Measurements from ENCODE around the gene SCCPDH. TPM values are rescaled to one million over a fixed set of nuclear protein-coding genes. Genes with fewer than 3 reads are reported as not detected.

Gene SCCPDH
- total RNA-seq, 1 experiment from 2014 or later = 26.1 TPM

DNA sequence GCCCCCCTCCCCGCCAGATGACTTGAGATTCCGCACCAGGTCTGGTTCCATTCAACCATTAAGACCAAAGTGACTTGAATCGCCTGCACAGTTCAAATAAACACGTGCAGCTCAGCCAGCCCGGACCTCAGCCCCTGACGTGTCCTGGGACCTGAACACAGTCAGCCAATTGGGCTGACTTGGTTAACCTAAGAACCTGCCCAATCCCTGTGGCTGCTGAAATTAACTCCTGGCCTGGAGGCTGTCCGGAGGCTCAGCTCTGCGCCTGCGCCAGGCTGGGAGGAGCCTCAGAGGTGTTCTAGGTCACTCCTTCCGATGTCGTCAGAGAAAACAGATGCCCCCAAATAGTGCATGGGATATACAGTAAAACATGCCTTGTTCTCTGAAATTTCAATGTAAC is 73.4 kb downstream of the SCCPDH start:
- POLR2A ChIA-PET = no interaction called here
- BruUV-seq (replicated peaks) = no TSS peak
- Histone ChIP-seq H3K9me3 (no peaks in the 10 kb centered on the region), H3K36me3 (ENCODE audit: control insufficient read depth, insufficient read depth, low read length) (no peaks in the 10 kb centered on the region), H3K4me1 (peaks cover 7% of the 10 kb centered on the region), H3K27me3 (replicated peaks; ENCODE audit: control insufficient read depth, insufficient read depth, low read length) (no peaks in the 10 kb centered on the region), H3K4me3 (ENCODE audit: low read depth, low read length) (no peak overlapping the region)
- Mint-ChIP-seq H3K27me3 (ENCODE audit: insufficient read depth, unreplicated experiment) (no peaks in the 10 kb centered on the region), H3K27ac (ENCODE audit: unreplicated experiment) (no peak overlapping the region), H3K9me3 (ENCODE audit: unreplicated experiment) (no peaks in the 10 kb centered on the region), H3K4me3 (ENCODE audit: unreplicated experiment) (no peak overlapping the region), H3K36me3 (ENCODE audit: insufficient read depth, unreplicated experiment) (peaks cover 5% of the 10 kb centered on the region), H3K4me1 (ENCODE audit: low read depth, unreplicated experiment) (peaks cover 7% of the 10 kb centered on the region)
- intact Hi-C loops (cut with micrococcal nuclease; ENCODE audit: unreplicated experiment) = no loop called here
- CTCF ChIA-PET = no interaction called here
- no peak for DNase-seq
- TF ChIP-seq, protein P1, sequence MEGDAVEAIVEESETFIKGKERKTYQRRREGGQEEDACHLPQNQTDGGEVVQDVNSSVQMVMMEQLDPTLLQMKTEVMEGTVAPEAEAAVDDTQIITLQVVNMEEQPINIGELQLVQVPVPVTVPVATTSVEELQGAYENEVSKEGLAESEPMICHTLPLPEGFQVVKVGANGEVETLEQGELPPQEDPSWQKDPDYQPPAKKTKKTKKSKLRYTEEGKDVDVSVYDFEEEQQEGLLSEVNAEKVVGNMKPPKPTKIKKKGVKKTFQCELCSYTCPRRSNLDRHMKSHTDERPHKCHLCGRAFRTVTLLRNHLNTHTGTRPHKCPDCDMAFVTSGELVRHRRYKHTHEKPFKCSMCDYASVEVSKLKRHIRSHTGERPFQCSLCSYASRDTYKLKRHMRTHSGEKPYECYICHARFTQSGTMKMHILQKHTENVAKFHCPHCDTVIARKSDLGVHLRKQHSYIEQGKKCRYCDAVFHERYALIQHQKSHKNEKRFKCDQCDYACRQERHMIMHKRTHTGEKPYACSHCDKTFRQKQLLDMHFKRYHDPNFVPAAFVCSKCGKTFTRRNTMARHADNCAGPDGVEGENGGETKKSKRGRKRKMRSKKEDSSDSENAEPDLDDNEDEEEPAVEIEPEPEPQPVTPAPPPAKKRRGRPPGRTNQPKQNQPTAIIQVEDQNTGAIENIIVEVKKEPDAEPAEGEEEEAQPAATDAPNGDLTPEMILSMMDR (IDR thresholded peaks at IDR 0.05; ENCODE audit: insufficient read depth in 1 of 2, low read depth in 1 of 2, low read length in 1 of 2, severe bottlenecking in 1 of 2, unreplicated experiment in 1 of 2) = no peak

DNA sequence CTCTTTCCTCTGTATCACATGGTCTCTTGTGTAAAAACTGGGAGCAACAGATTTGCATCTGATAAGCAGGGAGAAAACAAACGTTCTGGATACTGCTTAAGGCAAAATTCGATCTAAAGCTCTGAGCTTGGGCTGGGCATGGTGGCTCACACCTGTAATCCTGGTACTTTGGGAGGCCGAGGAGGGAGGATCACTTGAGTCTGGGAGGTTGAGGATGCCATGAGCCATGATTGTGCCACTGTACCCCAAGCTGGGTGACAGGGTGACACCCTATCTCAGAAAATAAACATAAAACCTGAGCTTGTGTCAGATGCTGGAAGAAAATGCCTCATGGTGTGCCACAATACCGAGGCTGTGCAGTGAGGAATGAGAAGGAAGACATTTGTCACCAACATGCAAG is 73.9 kb downstream of the SCCPDH start:
- Mint-ChIP-seq H3K27me3 (ENCODE audit: insufficient read depth, unreplicated experiment) (no peaks in the 10 kb centered on the region), H3K4me3 (ENCODE audit: unreplicated experiment) (no peak overlapping the region), H3K4me1 (ENCODE audit: low read depth, unreplicated experiment) (peaks cover 4% of the 10 kb centered on the region), H3K27ac (ENCODE audit: unreplicated experiment) (no peak overlapping the region), H3K36me3 (ENCODE audit: insufficient read depth, unreplicated experiment) (peaks cover 5% of the 10 kb centered on the region), H3K9me3 (ENCODE audit: unreplicated experiment) (no peaks in the 10 kb centered on the region)
- H3K4me1 ChIP-seq = peaks cover 7% of the 10 kb centered on the region
- TF ChIP-seq, protein P1 (IDR thresholded peaks at IDR 0.05; ENCODE audit: insufficient read depth in 1 of 2, low read depth in 1 of 2, low read length in 1 of 2, severe bottlenecking in 1 of 2, unreplicated experiment in 1 of 2) = no peak
- CTCF ChIA-PET = no interaction called here
- BruUV-seq (replicated peaks) = no TSS peak
- H3K36me3 ChIP-seq (ENCODE audit: control insufficient read depth, insufficient read depth, low read length) = no peaks in the 10 kb centered on the region
- POLR2A ChIA-PET = no interaction called here
- DNase-seq = no peak
- intact Hi-C loops (cut with micrococcal nuclease; ENCODE audit: unreplicated experiment) = no loop called here
- peaks cover under 1% of the 10 kb centered on the region; the same call in 1 of the 2 replicates for H3K9me3 ChIP-seq
- H3K27me3 ChIP-seq (replicated peaks; ENCODE audit: control insufficient read depth, insufficient read depth, low read length) = no peaks in the 10 kb centered on the region
- H3K4me3 ChIP-seq (ENCODE audit: low read depth, low read length) = no peak overlapping the region

DNA sequence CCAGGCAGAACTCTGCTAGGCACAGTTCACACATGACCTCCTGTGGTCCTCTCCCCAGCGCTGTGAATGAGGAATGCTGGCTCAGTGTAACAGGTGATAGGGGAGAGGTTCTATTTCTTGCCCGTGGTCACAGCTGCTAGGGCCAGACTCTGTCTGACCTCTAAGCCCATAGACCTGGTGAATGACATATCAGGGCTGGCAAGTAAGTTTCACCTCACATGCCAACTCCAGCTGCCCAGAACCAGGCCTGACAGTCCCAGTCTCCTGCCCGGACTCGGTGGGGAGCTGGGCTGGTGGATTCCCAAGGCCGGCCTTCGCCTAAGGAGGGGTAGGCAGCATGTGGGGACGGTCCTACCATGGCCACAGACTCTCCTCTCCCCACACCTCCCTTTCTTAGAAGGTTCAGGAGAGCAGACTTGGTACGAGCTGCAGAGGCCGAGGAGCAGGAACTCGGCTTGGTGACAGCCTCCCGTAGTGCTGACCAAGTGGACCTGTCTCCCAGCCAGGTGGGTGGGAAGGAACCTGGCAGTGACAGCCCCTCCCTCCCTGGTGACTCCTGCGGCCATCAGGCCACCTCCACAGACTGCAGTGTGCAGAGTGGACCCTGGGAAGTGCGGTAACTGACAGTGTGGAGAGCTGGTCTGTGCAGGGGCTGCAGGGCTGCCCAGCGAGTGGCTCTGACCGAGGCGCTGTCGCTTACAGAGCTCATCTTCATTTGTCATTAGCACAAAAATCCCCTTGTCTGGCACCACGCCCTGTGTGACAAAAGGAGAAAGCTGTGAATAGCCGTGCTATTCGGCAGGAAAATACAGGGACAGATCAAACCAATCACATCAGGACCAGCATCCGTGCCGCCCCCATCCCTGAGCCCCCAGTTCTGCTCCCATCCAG is 74.6 kb downstream of the SCCPDH start:
- DNase-seq = no peak
- Histone ChIP-seq H3K4me1 (peaks cover 7% of the 10 kb centered on the region), H3K9me3 (peaks cover 5% of the 10 kb centered on the region; the same call in 1 of the 2 replicates), H3K4me3 (ENCODE audit: low read depth, low read length) (no peak overlapping the region), H3K27me3 (replicated peaks; ENCODE audit: control insufficient read depth, insufficient read depth, low read length) (no peaks in the 10 kb centered on the region), H3K36me3 (ENCODE audit: control insufficient read depth, insufficient read depth, low read length) (no peaks in the 10 kb centered on the region)
- ChIA-PET CTCF (no interaction called here), POLR2A (no interaction called here)
- no peaks in the 10 kb centered on the region for H3K4me1 Mint-ChIP-seq (ENCODE audit: low read depth, unreplicated experiment)
- H3K4me3 Mint-ChIP-seq (ENCODE audit: unreplicated experiment) = no peak overlapping the region
- TF ChIP-seq, protein P1 (IDR thresholded peaks at IDR 0.05; ENCODE audit: insufficient read depth in 1 of 2, low read depth in 1 of 2, low read length in 1 of 2, severe bottlenecking in 1 of 2, unreplicated experiment in 1 of 2) = no peak
- H3K27ac Mint-ChIP-seq (ENCODE audit: unreplicated experiment) = no peak overlapping the region
- peaks cover 5% of the 10 kb centered on the region for H3K36me3 Mint-ChIP-seq (ENCODE audit: insufficient read depth, unreplicated experiment)
- H3K27me3 Mint-ChIP-seq (ENCODE audit: insufficient read depth, unreplicated experiment) = no peaks in the 10 kb centered on the region
- peaks cover 5% of the 10 kb centered on the region for H3K9me3 Mint-ChIP-seq (ENCODE audit: unreplicated experiment)
- intact Hi-C loops (cut with micrococcal nuclease; ENCODE audit: unreplicated experiment) = no loop called here
- no TSS peak for BruUV-seq (replicated peaks)
